UCSD-AML1 (cell line): Measurements from ENCODE around the gene ANKRD7.
"Not testable (repeated sequence)": the region's sequence is repeated elsewhere in the genome, so short reads cannot be mapped to it uniquely, and the experiment has no call there.

ENCODE experiments used
- DNase-seq: peaks from one replicate; lab custom pipeline; 2025; ENCODE audit not compliant: unreplicated experiment; lab: John Stamatoyannopoulos, UW

Gene ANKRD7

DNA sequence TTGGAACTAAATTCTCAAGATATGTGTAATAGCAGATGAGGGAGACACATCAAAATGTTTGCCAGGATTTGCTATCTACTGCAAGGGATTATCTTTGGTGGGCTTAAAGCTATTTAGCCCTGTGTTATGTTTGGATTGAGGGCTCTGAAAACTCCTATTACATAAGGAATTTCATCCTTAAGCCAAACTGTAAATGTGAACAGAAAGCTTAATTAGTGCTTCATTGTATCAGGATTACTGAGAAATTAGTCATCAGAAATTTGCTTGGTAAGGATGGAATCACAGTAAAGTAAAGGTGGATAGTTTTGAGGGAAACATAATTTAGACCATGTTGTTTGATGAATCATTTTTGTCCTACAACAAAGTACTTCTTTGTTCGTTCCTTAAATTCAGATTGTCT lies 8.3 kb downstream of the ANKRD7 start:
- DNase-seq, result no peak

DNA sequence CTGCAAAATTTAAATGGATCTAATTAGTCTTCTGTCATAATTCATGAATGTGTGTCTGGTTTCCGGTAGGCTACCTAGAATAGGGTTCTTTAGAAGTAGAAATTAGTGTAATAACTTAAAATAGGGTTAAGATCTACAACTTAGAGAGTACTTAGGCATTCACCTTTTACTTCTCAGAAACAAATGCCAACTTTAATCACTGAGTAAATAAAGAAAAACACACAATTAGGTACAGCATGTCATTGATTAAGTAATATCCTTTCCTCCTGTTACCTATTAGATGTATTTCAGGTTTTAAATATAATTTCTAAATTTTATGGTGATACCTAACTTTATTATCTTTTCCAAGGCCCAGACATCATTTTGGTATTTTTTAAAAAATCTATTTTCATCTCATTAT lies 9.3 kb downstream of the ANKRD7 start:
- no peak for DNase-seq

DNA sequence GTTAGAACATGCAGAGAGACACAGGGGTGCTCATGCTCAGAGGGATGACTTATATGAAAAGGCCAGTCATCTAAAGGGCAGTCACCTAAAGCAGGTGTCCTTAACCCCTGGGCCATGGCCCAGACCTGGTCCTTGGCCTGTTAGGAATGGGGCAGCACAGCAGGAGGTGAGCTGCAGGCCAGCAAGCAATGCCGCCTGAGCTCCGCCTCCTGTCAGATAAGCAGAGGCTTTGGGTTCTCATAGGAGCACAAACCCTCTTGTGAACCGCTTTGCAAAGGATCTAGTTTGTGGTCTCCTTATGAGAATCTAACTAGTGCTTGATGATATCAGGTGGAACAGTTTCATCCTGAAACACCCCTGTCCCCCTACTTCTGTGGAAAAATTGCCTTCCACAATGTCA lies 14.5 kb downstream of the ANKRD7 start:
- DNase-seq, result no peak

DNA sequence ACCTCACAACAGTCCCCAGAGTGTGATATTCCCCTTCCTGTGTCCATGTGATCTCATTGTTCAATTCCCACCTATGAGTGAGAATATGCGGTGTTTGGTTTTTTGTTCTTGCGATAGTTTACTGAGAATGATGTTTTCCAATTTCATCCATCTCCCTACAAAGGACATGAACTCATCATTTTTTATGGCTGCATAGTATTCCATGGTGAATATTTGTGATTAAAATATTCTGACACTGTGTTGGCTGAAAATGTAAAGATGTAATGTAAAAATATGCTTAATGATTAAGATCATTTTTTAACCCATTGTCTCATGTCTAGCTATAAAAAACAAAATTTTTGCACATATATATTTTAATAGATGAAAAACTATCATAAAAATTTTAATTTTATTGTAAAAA lies 15.8 kb downstream of the ANKRD7 start:
- DNase-seq, result not testable (repeated sequence)

DNA sequence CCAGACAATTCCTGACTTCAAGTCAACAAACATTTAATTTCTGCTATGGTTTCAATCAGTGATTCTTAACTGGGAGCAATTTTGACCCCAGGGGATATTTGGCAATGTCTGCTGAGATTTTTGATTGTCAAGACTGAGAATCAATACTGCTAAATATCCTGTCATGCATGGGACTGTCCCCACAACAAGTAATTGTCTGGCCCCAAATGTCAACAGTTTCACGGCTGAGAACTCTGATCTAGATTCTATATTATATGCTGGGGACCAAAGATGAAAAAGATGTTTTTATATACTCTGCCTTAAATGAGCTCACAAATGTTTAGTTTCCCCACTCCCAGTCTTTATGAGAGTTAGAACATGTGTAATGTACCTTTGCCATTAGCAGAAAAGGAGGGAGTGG lies 19.2 kb downstream of the ANKRD7 start:
- no peak for DNase-seq

DNA sequence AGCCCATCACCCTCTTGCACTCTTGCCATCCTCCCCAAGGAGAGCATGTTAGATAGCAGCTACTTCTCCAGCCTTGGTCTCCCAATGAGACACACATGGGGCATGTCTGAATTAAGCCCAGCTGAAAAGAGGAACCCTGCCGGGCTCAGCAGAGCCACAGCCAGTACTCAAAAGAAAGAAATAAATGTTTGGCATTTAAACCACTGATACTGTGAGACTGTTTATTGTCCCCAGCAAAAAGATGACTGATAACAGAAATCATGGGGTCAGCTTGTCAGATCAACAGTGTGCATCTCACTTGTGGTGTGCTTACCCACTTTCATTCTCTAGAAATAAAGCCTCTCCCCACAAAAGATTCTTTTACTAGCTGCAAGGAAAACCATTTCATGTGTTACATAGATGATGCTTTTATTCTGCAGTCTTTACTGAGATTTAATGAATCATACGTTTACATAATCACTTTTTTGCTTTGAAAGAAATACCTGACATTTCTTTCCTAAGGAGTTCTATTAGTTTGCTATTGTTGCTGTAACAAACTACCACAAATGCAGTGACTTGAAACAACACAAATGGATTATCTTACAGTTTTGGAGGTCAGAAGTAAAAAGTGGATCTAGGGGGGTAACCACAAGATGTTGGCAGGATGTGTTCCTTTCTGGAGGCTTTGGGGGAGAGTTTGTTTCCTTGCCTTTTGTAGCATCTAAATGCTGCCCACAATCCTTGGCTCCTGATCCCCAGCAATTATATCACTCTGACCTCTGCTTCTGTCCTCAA lies 20.9 kb downstream of the ANKRD7 start:
- no peak for DNase-seq

- DNase-seq, result no peak
These were observed 26.5 kb downstream of the ANKRD7 start for GRCh38 chr7:118250860-118251494.

GRCh38 chr7:118252087-118252486 lies 27.6 kb downstream of the ANKRD7 start:
- no peak for DNase-seq

- DNase-seq, result no peak
These were observed 34.6 kb downstream of the ANKRD7 start for GRCh38 chr7:118259115-118259514.

DNA sequence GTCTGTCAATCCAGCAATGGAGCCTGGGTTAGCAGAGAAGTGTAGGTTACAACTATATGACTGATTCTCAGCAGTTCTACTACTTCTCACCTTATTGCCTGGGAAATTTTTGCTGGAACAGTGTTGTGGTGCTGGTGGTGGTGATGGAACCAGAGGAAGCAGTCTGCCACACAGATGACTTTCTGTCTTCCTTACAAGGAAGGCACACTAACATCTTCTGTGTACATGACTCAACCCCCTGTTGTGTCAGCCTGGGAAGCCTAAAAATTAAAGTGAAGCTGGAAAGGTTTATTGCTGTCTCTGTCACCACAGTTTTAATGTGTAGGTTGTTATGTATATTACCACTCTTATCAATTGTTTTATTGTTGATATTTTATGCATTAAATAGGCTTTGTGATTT lies 40.3 kb downstream of the ANKRD7 start:
- no peak for DNase-seq

DNA sequence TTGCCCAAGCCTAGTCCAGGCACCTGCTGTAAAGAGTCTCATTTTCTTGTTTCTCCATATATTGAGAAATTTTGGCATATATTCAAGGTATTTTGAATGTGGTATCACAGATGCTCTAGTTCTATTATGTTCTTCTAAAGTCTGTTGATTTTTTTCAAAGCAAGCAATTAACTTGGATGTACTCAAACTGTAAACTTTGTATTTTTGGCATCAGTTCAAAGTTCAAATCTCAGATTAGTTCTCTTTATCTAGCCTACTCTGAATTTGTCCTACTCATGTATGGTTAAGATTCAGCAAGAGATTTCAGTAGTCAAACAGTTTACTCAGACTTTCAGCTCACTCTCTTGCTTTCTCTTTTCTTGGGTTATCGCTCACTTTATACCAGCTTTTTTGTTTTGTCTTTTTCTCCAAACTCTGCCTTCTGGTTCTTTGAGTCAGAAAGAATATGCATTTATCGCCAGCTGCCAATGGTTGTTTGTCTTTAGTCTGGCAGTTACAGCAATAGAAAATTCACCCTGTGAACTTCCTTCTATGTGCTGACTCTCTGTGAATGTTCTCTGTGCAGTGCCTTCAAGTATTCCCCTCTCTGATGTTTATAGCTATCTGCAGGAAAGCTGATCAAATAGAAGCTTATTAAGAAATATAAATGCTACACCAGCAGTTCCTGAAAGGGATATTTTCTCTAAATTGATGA lies 56.0 kb downstream of the ANKRD7 start:
- no peak for DNase-seq

- no peak for DNase-seq
These were observed 56.7 kb downstream of the ANKRD7 start for GRCh38 chr7:118281196-118281595.

- DNase-seq, result no peak
These were observed 60.9 kb downstream of the ANKRD7 start for GRCh38 chr7:118285358-118285757.

- DNase-seq, result no peak
These were observed 61.6 kb downstream of the ANKRD7 start for GRCh38 chr7:118286131-118286530.

- no peak for DNase-seq
These were observed 63.6 kb downstream of the ANKRD7 start for GRCh38 chr7:118288098-118288497.

DNA sequence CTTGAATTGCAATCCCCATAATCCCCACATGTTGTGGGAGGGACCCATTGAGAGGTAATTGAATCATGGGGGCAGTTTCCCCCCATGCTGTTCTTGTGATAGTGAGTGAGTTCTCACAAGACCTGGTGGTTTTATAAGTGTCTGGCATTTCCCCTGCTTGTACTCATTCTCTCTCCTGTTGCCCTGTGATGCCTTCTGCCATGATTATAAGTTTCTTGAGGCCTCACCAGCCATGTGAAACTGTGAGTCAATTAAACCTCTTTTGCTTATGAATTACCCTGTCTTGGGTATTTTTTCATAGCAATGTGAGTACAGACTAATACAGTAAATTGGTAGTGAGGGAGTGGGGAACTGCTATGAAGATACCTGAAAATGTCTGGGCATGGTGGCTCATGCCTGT lies 65.0 kb downstream of the ANKRD7 start:
- DNase-seq, result no peak
